Hepatocyte (in vitro differentiated cells): ENCODE results near the gene SLC9A1.

Experiments
- CTCF ChIP-seq: fragments of 200-600 bp; sonication (generic); IDR thresholded peaks from 2 replicates; pipeline ENCODE4 v1.5.1; 2016; ENCODE audit warnings: antibody characterized with exemption, mild to moderate bottlenecking; ENCODE audit not compliant: poor library complexity
- EZH2 ChIP-seq: fragments of 200-600 bp; sonication (generic); IDR thresholded peaks from 2 replicates; pipeline ENCODE4 v1.6.1; 2016; ENCODE audit warnings: antibody characterized with exemption, mild to moderate bottlenecking, borderline replicate concordance

GRCh38 chr1:27163093-27163492, 8.2 kb upstream of the SLC9A1 start:
- no peak for TF ChIP-seq CTCF
- TF ChIP-seq EZH2, result no peak
